GM21423 (cell line): Measurements from ENCODE around the gene MAG.

Experiments used
- ATAC-seq: cut with Tn5 transposase; IDR thresholded peaks from one replicate; pipeline ENCODE4 v1.9.1; 2021; ENCODE audit warnings: mild to moderate bottlenecking, moderate library complexity; ENCODE audit not compliant: unreplicated experiment

Gene MAG

DNA sequence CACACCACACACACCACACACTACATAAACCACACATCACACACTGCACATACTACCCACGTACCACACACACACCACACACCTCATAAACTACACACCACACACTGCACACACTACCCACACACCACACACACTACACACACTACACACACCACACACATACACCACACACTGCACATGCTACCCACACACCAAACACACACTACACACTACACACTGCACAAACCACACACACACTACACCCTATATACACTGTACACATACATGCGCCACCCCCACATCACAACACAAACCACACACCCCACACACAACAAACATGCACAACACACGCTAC is 5.5 kb downstream of the MAG start:
- ATAC-seq: no peak

DNA sequence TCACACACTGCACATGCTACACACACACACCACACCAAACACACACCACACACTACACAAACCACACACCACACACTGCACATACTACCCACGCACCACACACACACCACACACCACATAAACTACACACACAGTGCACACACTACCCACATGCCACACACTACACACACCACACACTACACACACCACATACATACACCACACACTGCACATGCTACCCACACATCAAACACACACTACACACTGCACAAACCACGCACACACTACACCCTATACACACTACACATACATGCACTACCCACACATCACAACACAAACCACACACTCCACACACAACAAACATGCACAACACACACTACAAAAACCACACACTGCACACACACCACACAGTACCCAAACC is 6.0 kb downstream of the MAG start:
- no peak for ATAC-seq

GRCh38 chr19:35298561-35298972 is 6.6 kb downstream of the MAG start:
- ATAC-seq: no peak

DNA sequence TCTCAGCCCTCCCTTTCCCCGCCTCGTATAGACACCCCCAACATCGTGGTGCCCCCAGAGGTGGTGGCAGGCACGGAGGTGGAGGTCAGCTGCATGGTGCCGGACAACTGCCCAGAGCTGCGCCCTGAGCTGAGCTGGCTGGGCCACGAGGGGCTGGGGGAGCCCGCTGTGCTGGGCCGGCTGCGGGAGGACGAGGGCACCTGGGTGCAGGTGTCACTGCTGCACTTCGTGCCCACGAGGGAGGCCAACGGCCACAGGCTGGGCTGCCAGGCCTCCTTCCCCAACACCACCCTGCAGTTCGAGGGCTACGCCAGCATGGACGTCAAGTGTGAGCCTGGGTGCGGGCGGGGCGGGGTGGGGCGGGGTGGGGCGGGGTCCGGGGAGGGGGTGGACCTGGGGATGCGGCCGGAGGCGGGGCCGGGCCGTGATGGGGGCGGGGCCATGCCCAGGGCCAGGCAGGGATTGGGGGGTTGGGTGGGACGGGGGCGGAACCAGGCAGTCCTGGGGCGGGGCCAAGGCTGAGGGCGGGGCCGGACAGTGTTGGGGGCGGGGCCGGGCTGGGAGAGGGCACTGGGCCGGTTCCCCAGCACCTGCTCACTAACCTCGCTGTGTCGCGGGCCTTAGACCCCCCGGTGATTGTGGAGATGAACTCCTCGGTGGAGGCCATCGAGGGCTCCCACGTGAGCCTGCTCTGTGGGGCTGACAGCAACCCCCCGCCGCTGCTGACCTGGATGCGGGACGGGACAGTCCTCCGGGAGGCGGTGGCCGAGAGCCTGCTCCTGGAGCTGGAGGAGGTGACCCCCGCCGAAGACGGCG is 7.8 kb downstream of the MAG start:
- no peak for ATAC-seq

- ATAC-seq: no peak
Measured at GRCh38 chr19:35300339-35300649, 8.3 kb downstream of the MAG start.

DNA sequence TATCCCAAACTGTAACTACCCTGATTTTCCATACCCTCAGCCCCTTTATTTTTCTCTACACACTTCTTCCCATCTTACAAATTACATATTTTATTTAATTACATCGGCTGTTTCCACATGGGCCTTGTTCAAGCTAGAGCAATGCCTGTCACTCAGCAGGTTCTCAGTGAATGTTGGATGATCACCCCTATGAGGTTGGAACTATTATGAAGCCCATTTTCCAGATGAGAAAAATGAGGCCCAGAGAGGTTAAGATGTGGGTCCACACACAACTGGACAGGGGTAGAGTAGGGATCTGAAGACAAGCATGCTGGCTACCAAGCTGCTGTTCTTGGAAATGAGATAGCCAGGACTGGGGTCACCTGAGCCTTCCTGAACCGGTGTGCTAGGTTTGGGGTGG is 10.0 kb downstream of the MAG start:
- no peak for ATAC-seq

GRCh38 chr19:35302446-35302845 is 10.5 kb downstream of the MAG start:
- ATAC-seq: no peak

- ATAC-seq: no peak
Measured at GRCh38 chr19:35303357-35303915, 11.5 kb downstream of the MAG start.

DNA sequence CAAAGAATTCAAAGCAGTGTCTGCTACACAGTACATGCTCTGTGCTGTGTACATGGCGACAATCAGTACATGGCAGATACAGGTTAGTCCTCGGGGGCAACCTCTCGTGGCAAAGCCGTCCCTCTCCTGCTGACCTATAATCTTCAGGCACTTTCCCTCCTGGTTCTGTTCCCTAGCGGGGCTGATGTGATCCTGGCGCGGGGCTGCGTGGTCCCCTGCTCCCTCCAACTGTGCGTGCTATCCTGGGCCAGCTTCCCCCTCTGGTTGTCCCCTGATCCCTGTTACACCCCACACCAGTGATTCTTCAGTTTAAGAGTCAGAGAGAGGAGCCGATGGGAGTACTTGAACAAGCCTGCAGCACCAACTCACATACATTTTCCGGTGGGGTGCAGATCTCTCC is 12.1 kb downstream of the MAG start:
- ATAC-seq: no peak

DNA sequence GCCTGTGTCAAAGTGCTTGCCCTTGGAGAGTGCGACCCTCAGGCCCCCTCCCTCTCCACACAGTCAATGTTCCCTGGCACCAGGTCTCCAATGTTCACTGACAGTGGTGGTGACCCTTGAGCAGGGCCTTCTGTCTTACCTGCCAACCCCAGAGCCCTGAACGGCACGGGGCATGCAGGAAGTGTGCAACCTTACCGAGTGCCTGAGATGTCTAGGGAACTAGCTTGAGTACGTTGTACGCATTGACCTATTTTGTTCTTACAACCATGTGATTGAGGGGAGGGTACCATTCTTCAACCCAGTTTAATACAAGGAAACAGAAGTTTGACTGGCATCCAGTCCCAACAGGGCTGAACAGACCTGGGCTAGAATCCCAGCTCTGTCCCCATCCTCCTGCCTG is 13.2 kb downstream of the MAG start:
- ATAC-seq: no peak

GRCh38 chr19:35306473-35307246 is 14.7 kb downstream of the MAG start:
- no peak for ATAC-seq

GRCh38 chr19:35307931-35308330 is 16.0 kb downstream of the MAG start:
- ATAC-seq: no peak

GRCh38 chr19:35308910-35309309 is 16.9 kb downstream of the MAG start:
- ATAC-seq: no peak

DNA sequence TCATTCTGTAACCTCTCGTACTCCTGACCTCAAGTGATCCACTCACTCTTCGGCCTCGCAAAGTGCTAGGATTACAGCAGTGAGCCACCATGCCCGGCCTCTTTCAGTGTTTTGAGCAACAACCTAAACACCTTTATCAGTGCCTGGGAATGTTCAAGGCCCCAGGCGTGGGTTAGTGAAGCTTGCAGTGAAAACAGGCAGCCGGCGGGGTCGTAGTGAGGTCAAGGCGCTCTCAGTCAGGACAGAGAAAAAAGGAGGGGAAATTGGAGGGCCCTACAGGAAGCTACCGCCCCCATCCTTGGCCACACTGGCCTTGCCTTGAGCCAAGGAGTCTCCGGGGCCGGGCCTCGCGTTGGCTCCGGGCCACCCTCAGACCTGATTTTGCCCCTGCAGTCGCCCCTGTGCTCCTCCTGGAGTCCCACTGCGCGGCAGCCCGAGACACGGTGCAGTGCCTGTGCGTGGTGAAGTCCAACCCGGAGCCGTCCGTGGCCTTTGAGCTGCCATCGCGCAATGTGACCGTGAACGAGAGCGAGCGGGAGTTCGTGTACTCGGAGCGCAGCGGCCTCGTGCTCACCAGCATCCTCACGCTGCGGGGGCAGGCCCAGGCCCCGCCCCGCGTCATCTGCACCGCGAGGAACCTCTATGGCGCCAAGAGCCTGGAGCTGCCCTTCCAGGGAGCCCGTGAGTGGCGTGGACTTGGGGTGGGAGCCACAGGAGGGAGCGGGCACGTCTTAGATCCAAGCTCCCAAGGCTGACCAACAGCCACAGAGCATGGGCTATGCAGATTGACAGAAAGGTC is 17.7 kb downstream of the MAG start:
- no peak for ATAC-seq

- no peak for ATAC-seq
Measured at GRCh38 chr19:35310331-35310730, 18.4 kb downstream of the MAG start.

GRCh38 chr19:35310811-35311465 is 19.0 kb downstream of the MAG start:
- no peak for ATAC-seq

- ATAC-seq: no peak
Measured at GRCh38 chr19:35311901-35312665, 20.1 kb downstream of the MAG start.

DNA sequence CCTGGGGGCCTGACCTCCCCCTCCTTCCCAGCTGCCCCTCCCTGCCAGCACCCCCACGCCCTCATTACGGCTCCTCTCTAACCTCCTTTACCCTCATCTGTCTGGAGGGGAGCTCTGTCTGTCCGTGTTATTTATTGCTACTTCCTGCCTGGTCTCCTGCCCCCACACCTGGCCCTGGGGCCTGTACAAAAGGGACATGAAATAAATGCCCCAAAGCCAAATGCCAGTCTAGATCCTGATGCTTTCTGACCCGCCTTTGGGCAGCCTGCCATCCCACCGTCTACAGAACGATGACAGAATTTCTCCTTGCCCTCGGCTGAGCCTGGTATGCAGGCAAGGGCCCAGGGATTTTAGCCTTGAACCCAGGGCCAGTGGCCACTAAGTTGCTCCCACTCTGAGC is 21.6 kb downstream of the MAG start:
- no peak for ATAC-seq

DNA sequence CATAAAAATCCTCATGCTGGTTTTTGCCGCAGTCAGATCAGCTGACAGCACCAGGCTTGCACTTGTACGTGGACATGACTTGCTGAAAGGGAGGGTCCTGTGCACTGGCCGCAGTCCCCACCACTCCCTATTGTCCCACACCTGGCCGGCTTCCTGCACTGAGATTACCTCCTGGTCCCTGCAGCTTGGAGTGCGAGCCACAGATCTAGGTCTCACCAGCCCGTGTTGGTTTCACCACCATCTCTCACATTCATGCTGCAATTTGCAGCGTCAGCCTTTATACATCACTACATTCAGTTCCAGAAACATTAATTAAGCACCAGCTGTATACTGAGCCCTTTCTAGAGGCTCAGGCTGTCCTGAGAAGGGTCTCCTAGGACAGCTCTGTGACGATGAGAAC is 22.1 kb downstream of the MAG start:
- no peak for ATAC-seq

DNA sequence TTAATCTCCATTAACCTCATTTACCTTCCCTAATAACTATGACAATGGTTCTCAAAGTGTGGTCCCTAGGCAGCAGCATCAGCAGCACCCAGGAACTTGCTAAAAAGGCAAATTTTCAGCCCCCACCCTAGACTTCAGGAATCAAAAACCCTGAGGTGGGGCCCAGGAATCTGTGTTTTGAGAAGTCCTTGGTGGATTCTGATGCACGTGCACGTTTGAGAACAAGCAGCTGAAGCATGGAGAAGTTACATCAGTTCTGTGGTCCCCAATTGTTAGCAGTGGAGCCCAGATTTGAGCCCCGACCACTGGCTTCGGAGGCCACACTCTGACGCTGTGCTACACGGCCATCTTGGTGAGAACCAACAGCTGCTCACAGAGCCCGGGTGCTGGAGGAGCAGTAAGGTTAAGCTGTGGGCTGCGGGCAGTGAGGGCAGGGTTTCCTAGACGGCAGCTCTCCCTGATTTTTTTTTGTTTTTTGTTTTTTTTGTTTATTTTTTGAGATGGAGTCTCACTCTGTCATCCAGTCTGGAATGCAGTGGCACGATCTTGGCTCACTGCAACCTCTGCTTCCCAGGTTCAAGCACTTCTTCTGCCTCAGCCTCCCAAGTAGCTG is 23.0 kb downstream of the MAG start:
- ATAC-seq: no peak
